Measurements from ENCODE around the gene ALOXE3. TPM values are rescaled to one million over a fixed set of nuclear protein-coding genes. Genes with fewer than 3 reads are reported as not detected.

Gene ALOXE3
- total and polyA plus RNA-seq, 2 of the 8 experiments (the other 6 are each of a cell fraction or from before 2014, with no cell fraction given): 0.26 TPM; not detected in 1

GRCh38 chr17:8125154-8125946 lies 7.0 kb upstream of the ALOXE3 start:
- no peaks in the 10 kb centered on the region for H3K36me3 ChIP-seq (ENCODE audit: control insufficient read depth in 2 of 4, insufficient read depth in 4 of 4, low read length in 3 of 4)
- peaks cover 3 to 5% of the 10 kb centered on the region in 2 experiments for H4K20me1 ChIP-seq (replicated peaks in 1 of 2; ENCODE audit: control insufficient read depth in 1 of 2, insufficient read depth in 2 of 2, low read length in 2 of 2)
- H3K4ac ChIP-seq (replicated peaks; ENCODE audit: insufficient read length, low read depth, low read length): no peak overlapping the region
- FAIRE-seq: no peak
- no peak overlapping the region for H3K56ac ChIP-seq (replicated peaks; ENCODE audit: insufficient read length, low read depth, low read length)
- H2BK5ac ChIP-seq (ENCODE audit: low read depth, low read length): no peak overlapping the region
- H3K27me3 ChIP-seq (replicated peaks in 1 of 4; ENCODE audit: control insufficient read depth in 3 of 4, extremely low read depth in 1 of 4, insufficient read depth in 3 of 4, low read length in 3 of 4): peaks cover 30 to 54% (median 51%) of the 10 kb centered on the region in 4 experiments
- no peak overlapping the region for H4K91ac ChIP-seq (replicated peaks; ENCODE audit: insufficient read length, low read length)
- no peaks in the 10 kb centered on the region for H3K9me3 ChIP-seq (ENCODE audit: insufficient read depth in 2 of 2, low read depth in 1 of 2, low read length in 1 of 2)
- peak in 1 of 2 experiments; percentile 99 for DNase-seq (ENCODE audit: low read depth in 1 of 2, low spot score in 2 of 2)
- no peak overlapping the region for H3K14ac ChIP-seq (ENCODE audit: insufficient read length)
- no peak overlapping the region for H2BK12ac ChIP-seq (ENCODE audit: low read depth, low read length)
- H3K27ac ChIP-seq (ENCODE audit: low read depth, low read length): no peak overlapping the region
- WGBS, 2 experiments (ENCODE audit: extremely low coverage in 1 of 2, insufficient coverage in 1 of 2, insufficient read length in 1 of 2, insufficient replicate concordance in 2 of 2, low coverage in 1 of 2, low lambda C conversion rate in 2 of 2, missing lambda C conversion rate in 1 of 2): 2% methylated on average over 40 of the region's 40 CpGs; no CpG with 5 or more reads in 1 of the 2 experiments
- no peaks in the 10 kb centered on the region for H3K79me1 ChIP-seq (ENCODE audit: low read depth, low read length)
- no peak overlapping the region for H4K8ac ChIP-seq (ENCODE audit: extremely low read depth, insufficient read depth, low read length)
- peak overlapping the region; percentile 88 to 93 for H3K4me2 ChIP-seq (ENCODE audit: insufficient read depth in 1 of 2, low read depth in 2 of 2, low read length in 2 of 2)
- no peak overlapping the region for H2BK120ac ChIP-seq (replicated peaks; ENCODE audit: low read depth, low read length)
- H3K9ac ChIP-seq (replicated peaks in 1 of 4; ENCODE audit: extremely low read depth in 1 of 4, low read depth in 3 of 4, low read length in 3 of 4): no peak overlapping the region
- H4K5ac ChIP-seq (ENCODE audit: insufficient read length, low read depth, low read length): no peak overlapping the region
- peaks cover 39% of the 10 kb centered on the region for H3K23me2 ChIP-seq (ENCODE audit: low read depth, low read length)
- no peak overlapping the region for H3K18ac ChIP-seq (ENCODE audit: extremely low read depth, low read length)
- H2AFZ ChIP-seq (ENCODE audit: low read length): no peak overlapping the region
- no peak overlapping the region for H2BK15ac ChIP-seq (ENCODE audit: low read length)
- no peak overlapping the region for H2AK5ac ChIP-seq (ENCODE audit: low read depth, low read length)
- H3K79me2 ChIP-seq (ENCODE audit: control insufficient read depth in 1 of 2, insufficient read depth in 2 of 2, low read length in 2 of 2): no peaks in the 10 kb centered on the region
- peaks cover 0 to 24% (median 13%) of the 10 kb centered on the region in 4 experiments; a peak in 6 of 7 replicates for H3K4me1 ChIP-seq (replicated peaks in 1 of 4; ENCODE audit: control insufficient read depth in 3 of 4, insufficient read depth in 4 of 4, low read length in 3 of 4)
- H3K4me3 ChIP-seq (ENCODE audit: extremely low read depth in 1 of 4, insufficient read depth in 2 of 4, low read depth in 3 of 4, low read length in 4 of 4): peak overlapping the region; percentile 54 to 89 (median 82)
- H3K23ac ChIP-seq (ENCODE audit: insufficient read length): no peak overlapping the region
- no peak overlapping the region for H2BK20ac ChIP-seq (ENCODE audit: low read length)
- POLR2A ChIA-PET (ENCODE audit: partially characterized antibody): interaction anchor here (1.1 to 7.6 kb wide), 7 partner anchors 8 to 102 kb away, joined by 3 to 49 read pairs (median 14); no protein-coding TSS in a partner anchor
- CTCF ChIA-PET (ENCODE audit: partially characterized antibody): interaction anchor here (1.0 to 4.3 kb wide), 10 partner anchors 8 to 65 kb away, joined by 3 to 26 read pairs (median 4); no protein-coding TSS in a partner anchor
- TF ChIP-seq ASH2L (IDR thresholded peaks at IDR 0.05; ENCODE audit: low read length) (peak; percentile 89), BRCA1 (IDR thresholded peaks at IDR 0.05; ENCODE audit: low read depth, low read length) (no peak; the same call in 1 of the 2 replicates), FOSL1 (IDR thresholded peaks at IDR 0.05; ENCODE audit: insufficient read depth, low read depth, low read length) (no peak), MAFK (IDR thresholded peaks at IDR 0.05; ENCODE audit: low read depth, low read length) (peak; percentile 34; the same call in 1 of the 2 replicates), CTBP2 (IDR thresholded peaks at IDR 0.05; ENCODE audit: borderline replicate concordance, insufficient read depth, insufficient read length, low read length) (peak; percentile 27), TBP (IDR thresholded peaks at IDR 0.05; ENCODE audit: low read depth, low read length) (peak; percentile 100), YY1 (IDR thresholded peaks at IDR 0.05; ENCODE audit: low read depth, low read length) (peak; percentile 46; the same call in 1 of the 2 replicates), MAX (IDR thresholded peaks at IDR 0.05) (no peak), RBBP5 (IDR thresholded peaks at IDR 0.05; ENCODE audit: borderline replicate concordance, low read depth, low read length) (peak; percentile 73), HDAC2 (IDR thresholded peaks at IDR 0.05; ENCODE audit: borderline replicate concordance in 1 of 2, low read depth in 2 of 2, low read length in 2 of 2) (peak; percentile 12 to 83; a peak in 1 of 4 replicates), TEAD4 (IDR thresholded peaks at IDR 0.05; ENCODE audit: low read depth, low read length) (peak; percentile 48)

Data from H1 (cell line).